Activated CD4-positive, alpha-beta T cell treated with anti-CD3 and anti-CD28 coated beads, Interleukin-10, Interleukin-2, amounts not matched to agents 100 ng/mL and 50 ng/mL, durations not matched to agents 16 hours and 8 hours (primary cell): ENCODE results near the gene GHRL.

ENCODE experiments used
- DNase-seq: peaks from one replicate; pipeline ENCODE4 v3.0.0-alpha.2; 2020

GHRL gene

DNA sequence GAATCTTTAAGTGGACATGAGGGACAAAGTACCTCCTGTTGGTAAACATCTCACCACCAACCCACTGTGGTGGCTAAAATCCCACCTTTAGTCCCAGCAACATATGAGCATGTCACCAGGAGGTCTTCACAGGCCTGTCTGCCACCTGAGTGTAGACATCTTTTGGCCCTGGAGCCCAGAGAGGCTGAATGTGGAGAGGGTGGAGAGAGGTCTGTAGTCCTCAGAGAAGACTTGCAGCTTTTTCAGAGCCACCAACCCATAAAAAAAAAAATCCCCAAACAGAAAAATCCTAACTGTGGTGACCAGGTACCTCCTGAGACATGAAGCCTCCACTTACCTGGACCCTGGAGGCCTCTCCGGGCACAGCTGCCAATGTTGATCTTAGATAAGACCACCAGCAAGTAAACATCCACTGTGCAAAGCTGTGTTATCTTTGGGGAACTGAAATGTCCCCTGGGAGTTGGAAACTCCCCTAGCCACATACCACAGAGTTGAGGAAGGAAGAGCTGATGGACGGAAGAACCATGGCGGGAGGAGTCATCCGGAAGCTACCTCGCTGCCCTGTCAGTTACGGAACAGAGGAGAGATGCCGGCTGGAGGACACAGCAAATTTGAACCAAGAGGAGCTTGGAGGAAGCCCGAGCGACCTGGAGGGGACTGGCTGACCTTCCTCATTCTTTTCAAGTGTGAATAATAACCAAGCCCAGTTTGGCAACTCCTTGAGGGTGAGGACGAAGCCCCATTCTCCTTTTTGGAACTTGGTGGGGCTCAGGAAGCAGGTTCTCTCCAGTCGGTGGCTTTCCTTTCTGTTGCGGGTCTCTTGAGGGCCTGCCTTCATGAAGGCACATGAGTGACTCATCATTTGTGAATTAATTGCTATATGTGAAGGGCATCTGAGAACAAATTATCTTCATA is at the start of gene GHRL:
Gene GHRL (minus strand): TSS at position 443 of the 915 bp plus-strand sequence. CDS start 2,767 bp downstream, outside the sequence.
- no peak for DNase-seq

DNA sequence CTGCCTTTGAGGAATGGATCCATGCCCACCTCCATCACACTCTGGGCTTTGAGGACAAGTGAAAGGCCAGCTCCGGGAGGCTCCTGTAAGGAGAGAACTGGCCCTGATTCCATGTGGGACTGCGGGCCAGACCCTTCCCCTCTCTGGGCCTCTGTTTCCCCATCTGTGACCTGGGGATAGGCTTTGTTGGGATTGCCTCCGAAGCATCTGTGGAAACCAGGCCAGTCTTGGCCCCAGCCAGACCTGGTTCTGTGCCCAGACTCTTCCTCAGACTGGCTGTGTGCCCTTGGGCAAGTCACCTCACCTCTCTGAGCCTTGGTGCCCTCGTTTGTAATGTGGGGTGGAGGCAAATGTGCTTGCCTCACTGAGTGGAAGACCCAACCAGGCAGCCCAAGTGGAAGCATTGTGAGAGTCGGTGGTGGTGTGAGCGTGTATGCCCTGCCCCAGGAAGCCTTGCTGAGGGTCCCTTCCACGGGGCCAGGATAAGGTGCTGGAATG is 49.2 kb upstream of the GHRL start:
- DNase-seq, result no peak

GRCh38 chr3:10340476-10340875 is 47.7 kb upstream of the GHRL start:
- no peak for DNase-seq

DNA sequence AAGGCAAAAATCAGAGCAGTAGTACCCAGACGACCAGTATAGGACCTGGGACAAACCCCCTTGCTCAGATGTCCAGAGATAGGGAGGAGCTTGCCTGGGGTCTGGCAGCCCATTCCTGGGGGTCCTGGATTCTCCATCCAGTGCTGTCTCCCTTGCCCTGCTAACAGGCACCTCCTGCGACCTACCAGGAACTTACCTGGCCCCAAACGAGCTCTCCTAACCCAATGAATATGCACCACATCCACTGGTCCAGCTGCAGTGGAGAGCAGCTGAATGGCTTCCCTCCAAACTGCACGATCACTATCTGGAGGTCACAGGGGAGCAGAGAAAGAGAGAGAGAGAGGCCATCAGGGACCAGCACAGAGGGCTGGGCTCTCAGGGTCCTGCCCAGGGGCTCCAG is 47.3 kb upstream of the GHRL start:
- DNase-seq, result no peak

- DNase-seq, result no peak
Observed at GRCh38 chr3:10339376-10339955, 46.7 kb upstream of the GHRL start.

GRCh38 chr3:10338591-10339353 is 46.0 kb upstream of the GHRL start:
- DNase-seq, result no peak

DNA sequence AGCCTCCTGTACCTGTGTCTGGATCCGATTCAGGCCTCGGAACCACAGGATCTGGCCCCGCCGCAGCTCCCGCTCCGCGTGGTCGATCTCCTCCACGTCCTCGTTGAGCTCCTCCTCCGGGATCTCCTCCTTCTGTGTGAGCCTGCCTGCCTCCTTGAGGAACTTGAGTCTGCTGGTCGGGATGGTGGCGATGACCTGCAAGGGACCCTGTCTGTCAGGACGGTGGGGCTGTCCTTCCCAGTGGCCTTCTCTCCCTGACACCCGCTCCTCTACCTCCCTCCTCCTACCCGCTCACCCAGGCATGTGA is 45.4 kb upstream of the GHRL start:
- no peak for DNase-seq

GRCh38 chr3:10337323-10338163 is 44.8 kb upstream of the GHRL start:
- no peak for DNase-seq

DNA sequence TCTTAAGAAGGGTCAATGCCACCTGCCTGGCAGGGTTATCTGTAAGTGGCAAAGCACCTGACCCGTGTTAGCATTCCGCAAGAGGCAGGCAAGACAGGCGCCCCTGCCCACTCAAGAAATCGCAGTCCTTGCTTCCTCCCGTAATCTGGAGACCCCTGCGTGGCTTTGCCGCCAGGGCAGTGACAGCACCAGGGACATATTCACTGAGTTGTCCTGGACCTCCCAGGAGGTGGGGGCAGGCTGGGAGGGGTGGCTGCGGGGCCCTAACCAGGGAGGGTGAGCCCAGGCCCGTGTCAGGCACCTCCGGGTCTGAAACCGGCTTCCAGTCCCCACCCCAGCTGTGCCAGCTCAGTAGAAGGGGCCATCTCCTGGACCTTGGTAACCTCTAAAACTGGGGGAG is 44.0 kb upstream of the GHRL start:
- no peak for DNase-seq

DNA sequence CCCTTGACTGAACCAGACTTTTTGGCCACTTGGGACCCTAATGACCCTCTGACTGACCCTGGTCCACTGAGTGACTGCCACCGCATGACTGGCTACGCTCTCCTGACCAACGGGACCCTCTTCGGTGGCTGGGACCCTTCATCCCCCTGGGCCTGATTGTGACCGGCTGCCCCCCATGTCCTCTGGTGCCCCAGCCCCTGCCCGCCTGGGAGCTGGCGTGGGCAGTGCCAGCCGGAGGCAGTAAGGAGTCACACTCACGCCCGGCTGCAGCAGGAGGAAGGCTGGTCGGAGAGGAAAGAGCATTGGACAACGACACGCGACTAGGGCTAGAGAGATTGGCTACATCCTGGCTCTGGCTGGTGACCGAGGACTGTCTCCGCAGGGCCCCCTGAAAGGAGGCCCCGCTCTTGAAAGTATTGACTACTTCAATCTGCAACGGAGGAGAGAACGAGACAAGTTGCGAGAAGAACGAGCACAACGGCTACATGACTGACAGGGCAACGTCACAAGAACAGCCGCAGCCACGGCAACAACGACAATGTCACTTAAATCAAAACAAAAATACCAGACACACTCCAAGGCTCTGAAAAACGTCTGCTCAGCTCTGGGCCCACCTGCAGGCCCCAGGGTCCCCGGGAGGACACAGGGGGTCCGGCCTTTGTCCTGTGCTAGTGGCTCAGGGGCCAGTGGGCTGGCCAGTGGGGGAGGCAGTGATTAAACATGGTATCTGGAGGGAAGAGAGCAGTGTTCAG is 43.3 kb upstream of the GHRL start:
- DNase-seq, result no peak

DNA sequence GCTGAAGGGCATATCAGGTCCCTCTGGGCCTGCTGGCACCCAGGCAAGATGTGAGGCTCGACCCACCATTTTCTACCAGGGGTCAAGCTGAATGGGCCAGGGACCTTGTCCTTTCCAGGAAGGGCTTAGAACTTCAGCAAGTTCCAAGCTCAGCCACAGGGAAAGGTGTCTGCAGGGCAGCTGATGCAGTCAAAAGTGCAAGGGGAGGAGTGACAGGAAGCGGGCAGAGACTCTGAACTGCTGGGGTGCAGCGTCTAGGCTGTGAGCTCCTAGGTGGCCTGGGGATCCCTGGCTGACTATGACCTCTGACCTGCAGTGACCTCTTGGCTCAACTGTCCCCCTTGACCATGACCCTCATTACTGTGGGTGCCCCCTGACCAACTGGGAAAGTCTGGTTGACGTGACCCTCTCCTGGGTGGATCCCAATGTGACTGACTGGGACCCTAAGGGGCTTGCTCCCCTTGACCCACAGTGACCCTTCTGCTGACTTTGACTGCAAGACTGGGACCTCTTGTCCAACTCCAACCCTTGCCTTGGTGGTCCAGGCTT is 42.5 kb upstream of the GHRL start:
- no peak for DNase-seq

DNA sequence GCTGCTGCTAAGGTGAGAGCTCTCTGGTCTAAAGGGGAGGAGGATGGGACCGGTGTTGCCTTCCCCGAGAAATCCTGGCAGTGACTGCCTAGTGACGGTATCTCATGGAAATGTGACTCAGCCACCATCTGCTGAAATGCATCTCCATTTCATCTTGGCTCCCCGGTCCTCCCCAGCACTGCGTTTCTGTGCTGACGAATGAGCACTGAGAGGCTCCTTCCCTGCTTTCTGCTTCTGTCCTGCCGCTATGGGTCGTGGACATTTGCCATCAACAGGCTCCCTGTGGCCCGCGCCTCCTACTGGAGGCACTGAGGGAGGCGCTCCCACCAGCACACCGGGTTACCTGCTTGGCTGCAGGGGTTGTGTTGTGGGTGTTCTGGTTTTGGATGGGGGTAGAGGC is 41.7 kb upstream of the GHRL start:
- no peak for DNase-seq

GRCh38 chr3:10334042-10334441 is 41.3 kb upstream of the GHRL start:
- DNase-seq, result no peak

DNA sequence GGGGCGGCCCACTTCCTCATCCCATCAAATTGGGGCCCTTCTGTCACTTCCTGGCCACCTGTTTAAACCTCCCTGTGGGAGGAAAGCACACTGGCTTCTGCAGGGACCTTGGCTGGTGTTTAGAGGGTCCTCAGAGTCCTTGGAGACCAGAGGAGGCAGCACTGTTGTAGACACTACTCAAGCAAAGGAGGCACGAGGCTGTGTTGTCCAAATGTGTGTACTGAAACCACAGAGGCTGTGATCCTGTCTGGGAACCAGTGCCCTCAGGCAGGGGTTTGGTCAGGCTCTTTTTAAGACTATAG is 40.6 kb upstream of the GHRL start:
- no peak for DNase-seq

- DNase-seq, result no peak
Observed at GRCh38 chr3:10332481-10333348, 40.0 kb upstream of the GHRL start.

GRCh38 chr3:10331320-10331719 is 38.6 kb upstream of the GHRL start:
- no peak for DNase-seq

DNA sequence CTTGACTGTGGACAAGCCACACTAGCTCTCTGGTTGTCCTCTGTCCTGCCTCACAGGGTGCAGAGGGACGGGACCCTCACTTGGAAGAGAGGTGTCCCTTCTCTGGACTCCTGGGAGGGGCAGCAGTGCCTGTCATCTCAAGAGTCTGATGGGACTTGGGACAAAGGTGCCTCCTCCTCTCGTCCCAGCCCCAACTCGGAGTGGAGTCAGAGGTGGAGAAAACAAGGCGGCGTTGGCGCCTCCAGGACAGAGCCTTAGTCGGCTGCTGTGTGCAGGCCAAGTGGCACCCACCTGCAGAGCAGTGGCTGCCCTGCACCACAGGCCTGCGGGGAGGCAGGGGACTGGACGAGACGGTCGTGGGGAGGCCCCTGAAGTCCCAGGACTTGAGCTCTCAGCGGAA is 37.6 kb upstream of the GHRL start:
- no peak for DNase-seq

DNA sequence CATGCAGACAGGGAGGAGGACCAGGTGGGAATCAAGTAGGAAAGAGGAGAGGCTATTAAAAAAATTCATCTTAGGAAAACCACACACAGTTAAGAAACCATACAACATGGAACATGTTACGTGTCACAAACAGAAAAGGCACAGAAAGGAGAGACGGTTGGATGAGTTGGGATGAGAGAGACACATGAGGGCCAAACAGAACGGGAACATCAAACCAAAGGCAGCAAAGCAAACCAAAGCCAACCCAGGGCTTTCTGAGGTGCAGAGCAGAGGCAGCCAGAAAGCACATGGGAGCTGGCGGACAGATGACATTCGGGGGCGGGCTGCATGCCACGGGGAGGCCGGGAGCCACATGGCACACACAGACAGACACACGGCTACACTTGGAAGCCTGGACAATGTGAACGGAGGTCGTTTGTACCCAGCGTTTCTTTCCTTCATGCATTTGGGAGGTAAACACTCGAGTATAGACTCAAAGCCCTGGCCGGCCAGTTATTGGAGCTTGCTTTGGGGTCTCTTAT is 36.8 kb upstream of the GHRL start:
- no peak for DNase-seq

DNA sequence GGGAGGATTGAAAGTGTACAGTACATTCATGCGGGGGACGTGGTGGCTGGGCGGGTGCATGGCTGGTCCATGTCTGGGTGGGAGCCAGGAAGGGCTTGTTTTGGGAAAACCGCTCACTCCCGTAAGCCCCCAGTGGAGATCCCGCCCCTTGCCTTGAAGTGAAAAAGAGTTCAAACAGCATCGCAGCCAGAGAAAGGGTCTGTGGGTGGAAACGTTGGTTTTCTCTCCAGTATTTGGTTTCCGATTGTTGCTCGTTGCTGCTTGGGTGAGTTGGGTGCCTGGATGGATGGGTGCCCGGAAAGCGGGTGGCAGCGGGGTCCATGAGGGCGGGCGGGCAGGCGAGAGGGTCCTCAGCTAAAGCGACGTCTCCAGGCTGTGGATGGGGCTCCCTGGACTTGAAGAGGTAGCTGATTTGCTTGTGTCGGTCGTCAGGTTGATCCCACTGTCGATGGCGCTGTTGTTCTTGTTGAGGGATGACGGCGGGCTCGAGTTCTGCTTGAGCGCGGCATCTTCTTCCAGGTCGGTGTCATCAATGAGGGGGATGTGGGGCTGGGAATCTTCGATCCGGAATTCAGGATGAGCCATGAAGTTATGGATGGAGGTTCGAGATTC is 35.8 kb upstream of the GHRL start:
- DNase-seq, result no peak

- no peak for DNase-seq
Observed at GRCh38 chr3:10327592-10327991, 34.8 kb upstream of the GHRL start.
